Right renal pelvis (tissue), 4 donors: ENCODE measurements around the gene PRSS2. TPM values are rescaled to one million over a fixed set of nuclear protein-coding genes. Genes with fewer than 3 reads are reported as not detected.
"Not testable (repeated sequence)": the region's sequence is repeated elsewhere in the genome, so short reads cannot be mapped to it uniquely, and the experiment has no call there.

Experiments used
- DNase-seq, 4 donors: peaks; one replicate each; pipeline ENCODE4 v3.0.0-alpha.2; 2013; ENCODE audit warnings: low read depth in 4 of 4, low spot score in 3 of 4, missing footprints in 1 of 4
- polyA plus RNA-seq, 4 donors: library from polyadenylated mRNA; unstranded; fragments of 120-200 nt; gene quantifications; one replicate each; pipeline ENCODE4 v1.2.1, GENCODE V29; 2013; ENCODE audit not compliant: insufficient read length in 4 of 4

Gene PRSS2
- polyA plus RNA-seq = not detected

DNA sequence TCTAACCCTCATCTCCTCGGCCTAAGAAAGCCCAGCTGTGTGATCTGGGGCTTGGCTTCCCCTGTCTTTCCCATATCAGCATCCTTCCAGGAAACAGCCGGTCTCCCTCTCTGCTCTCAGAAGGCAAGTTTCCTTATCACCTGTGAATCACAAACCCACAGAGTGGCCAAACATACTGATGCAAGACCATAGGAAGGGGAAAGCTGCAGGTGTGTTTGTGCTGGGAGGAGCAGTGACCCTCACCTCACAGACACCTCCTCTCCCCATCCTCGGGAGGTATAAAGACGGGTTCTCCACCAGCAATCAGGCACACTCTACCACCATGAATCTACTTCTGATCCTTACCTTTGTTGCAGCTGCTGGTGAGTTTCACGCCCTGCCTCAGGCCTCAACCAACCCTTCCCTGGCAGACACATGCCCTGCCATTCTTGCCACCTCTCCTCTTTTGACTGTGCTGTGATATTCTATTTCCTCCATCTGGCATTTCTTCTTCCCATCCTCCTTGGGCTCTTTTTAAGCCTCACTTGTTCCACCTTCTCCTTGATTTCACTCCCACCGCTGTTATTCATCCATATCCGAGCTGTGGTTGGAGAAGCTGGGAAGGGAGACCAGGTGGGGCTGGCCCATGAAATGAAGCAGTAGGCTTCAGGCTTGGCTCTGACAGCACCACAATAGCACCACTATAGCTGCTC is at the start of gene PRSS2:
PRSS2 (plus strand) TSS at position 310 of the 692 bp plus-strand sequence; CDS start at position 323, 13 bp downstream.
- DNase-seq = no peak

DNA sequence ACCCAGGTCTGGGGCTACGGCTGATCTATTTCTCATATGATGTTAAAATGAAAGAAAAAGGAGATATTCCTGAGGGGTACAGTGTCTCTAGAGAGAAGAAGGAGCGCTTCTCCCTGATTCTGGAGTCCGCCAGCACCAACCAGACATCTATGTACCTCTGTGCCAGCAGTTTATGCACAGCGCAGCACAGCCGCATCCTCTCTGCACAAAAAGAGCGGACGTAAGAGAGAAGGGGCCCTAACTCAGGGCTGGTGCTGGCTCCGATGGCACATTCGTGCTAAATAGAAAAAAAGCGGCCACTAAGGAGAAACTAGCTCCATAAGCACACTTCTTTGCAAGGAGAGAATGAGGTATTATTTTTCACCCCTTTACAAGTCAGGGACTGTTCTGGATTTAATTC is 49.8 kb upstream of the PRSS2 start:
- no peak for DNase-seq

DNA sequence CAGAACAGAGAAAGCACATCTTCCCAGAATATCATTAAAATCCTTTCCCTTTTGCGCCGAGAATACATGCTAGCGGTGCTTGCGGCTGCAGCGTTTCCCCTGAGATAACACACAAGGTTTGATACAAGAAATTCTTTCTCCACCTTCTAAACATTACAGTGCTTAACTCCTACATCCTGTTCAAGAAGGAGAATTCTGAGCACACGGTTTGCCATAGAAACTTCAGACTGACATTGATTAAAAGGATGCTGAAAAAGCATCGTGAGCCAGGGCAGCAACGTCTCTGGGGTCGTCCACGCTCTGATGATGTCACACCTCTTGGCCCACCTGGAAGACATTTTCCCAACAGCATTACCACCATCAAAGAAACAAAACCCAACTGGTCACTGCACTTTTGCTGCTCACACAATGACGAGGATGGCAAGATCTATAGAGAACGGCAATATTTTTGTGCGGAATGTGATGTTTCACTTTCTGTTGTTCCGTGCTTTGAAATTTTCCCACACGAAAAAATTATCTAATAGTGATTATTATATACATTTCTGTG is 48.4 kb upstream of the PRSS2 start:
- no peak for DNase-seq

DNA sequence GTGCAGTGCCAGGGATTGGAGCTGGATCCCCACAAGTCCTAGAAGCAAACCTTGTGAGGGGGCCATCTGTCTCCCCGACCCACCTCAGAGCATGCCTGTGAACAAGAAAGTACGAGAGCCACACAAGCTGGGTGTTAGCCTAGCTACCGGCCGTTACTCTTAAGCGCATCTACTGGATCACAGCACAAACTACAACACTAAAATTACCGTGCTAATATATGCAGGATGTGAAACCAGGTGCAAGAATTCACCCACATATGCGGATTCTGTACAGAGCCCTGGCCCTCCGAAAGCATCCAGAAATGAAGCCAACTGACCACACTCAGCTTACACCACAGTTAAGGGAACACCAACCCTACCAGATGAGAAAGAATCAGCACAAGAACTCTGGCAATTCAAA is 37.5 kb upstream of the PRSS2 start:
- DNase-seq = no peak

DNA sequence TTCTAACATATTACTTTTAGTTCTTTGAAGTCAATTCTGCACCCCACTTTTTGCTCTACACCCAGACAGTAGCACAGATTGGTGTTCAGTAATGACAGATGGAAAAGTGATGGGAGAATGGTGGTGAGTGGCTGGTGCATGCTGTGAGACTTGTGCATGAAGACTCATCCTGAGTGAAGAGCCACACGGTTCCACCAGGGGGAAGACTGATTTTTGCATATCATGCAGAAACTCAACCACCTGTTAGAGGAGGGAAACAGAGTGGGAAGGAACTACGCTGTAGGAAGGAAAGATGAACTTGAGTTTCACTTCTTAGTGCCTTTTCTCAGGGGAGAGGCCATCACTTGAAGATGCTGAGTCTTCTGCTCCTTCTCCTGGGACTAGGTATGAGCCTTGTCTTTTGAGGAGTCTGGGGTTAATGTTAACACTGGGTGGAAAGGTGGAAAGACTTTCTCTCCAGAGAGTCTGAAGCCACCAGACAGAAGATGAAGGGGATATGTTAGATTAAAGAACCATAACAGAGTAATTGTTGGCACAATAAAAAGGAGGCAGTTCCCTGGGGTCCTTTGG is 30.8 kb upstream of the PRSS2 start:
- no peak for DNase-seq

DNA sequence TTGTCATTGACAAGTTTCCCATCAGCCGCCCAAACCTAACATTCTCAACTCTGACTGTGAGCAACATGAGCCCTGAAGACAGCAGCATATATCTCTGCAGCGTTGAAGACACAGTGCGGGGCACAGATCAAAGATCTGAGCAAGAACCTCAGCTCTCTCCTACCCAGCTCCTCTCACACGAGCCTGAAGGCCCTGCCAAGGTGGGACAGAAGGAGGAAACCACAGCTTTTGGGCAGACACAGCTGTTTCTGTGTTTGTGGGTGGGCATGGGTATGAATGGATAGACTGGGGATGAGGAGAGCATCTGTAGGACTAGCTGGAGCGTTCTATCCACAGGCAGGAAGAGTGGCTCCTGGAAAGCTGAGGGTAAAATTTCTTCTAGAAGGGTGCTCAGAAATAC is 30.0 kb upstream of the PRSS2 start:
- DNase-seq = no peak

DNA sequence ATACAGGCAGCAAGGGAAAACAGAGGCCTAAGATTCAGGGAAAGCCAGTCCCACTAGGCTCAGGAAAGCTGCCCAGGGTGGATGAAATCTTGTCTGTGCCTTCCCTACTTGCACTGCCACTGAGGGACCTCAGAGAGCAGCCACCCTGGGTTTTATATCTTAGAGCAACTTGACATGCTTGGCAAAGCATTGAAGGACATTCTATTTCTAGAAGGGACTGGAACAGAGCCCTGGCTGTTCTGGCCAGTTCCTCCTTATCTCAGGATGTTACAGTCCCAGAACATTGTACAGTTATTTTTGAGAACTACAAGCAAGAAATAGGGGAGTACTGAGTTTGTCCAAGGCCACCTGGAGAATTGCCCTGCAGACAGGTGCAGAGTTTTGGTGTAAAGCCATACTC is 28.8 kb upstream of the PRSS2 start:
- DNase-seq = not testable (repeated sequence)

DNA sequence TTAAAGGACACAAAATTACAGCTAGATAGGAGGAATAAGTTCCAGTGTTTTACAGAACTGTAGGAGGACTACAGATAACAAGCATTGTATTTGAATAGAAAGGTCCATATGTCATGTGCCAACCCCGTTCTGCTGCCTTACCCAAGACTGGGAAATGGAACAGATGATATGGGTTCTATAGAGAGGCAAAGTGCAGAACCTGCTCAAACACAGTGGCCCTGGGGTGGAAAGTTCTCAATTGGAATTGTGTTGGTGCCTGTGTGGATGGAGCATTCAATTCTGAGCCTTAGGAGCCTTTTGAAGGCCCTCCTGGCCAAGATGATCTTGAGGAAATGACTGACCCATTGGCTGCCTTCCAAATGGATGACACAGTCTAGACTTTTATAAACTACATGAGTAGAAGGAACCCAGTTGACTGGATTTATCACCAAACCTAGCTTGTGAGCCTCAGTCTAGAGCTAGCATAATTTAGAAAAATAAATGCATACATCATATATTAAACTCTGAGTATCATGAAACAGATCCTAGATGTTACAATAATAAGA is 25.6 kb upstream of the PRSS2 start:
- DNase-seq = no peak

DNA sequence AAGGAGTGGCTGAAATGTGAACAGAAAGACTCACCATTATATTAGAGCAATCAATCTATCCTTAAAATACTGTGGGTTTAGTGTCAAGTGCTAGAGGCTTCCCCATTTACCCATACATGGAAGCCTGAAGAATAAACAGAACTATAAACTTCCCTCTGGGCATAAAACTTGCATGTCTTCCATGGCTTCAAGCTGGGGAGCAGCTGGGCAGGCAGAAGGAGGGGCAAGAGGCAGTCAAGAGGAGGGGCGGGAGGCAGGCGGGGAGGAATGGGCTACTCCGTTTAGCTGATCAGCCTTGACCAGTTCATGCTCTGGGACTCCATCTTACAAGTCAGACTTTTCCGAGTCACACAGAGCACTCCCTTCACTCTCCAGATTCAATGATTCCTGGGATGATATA is 25.0 kb upstream of the PRSS2 start:
- no peak for DNase-seq

DNA sequence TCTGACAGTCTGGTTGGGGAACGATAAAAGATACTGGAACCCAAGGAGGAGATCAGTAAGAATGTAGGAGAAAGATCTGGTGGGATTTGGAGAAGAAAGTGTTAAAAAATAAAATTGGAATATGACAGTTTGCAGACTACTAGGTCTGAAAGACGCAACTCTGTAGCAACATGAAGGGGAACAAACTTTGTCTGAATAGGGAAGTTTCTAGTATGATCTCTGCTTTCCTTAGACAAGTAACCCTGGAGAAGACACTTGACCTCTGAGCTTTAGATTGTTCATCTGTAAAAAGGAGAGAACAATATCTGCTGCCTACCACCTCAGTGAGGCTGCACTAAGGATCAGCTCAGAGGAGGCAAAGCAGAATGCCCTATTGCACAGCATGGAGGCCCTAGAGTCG is 24.5 kb upstream of the PRSS2 start:
- no peak for DNase-seq

DNA sequence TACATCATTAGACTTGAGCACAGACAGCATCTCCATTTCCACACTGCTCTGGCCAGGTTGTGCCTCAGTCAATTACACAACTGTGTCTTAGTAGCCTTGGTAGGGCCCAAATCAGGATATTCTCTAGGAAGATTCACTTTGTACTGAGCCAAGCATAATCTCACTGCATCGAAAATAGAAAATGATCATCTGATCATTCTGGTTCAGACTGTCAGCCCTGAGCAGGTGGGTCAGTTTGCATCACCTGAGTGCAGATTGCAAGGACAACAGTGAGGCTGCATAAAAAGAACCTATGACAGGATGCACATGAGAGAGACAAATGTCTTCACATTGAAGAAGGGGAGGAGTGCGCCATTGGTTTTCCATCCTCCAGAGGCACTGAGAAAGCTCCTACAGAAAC is 22.4 kb upstream of the PRSS2 start:
- DNase-seq = not testable (repeated sequence)

DNA sequence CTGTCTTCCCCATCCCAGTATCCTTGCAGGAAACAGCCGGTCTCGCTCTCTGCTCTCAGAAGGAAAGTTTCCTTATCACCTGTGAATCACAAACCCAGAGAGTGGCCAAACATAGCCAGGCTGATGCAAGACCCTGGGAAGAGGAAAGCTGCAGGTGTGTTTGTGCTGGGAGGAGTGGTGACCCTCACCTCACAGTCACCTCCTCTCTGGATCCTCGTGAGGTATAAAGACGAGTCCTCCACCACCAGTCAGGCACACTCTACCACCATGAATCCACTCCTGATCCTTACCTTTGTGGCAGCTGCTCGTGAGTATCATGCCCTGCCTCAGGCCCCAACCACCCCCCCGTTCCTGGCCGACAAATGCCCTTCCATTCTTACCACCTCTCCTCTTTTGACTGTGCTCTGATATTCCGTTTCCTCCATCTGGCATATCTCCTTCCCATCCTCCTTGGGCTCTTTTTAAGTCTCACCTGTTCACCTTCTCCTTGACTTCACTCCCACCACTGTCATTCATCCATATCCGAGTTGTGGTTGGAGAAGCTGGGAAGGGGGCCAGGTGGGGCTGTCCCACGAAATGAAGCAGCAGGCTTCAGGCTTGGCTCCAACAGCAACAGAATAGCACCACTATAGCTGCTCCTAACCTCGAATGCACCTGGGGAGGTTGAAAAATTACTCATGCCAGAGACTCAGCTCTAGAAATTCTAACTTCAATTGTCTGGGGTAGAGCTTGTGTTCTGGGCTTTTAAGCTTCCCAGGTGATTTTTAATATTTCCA is 21.4 kb upstream of the PRSS2 start, which contains the start of gene PRSS1:
PRSS1 (plus strand) TSS at position 255 of the 776 bp plus-strand sequence; CDS start at position 268, 13 bp downstream.
- DNase-seq = no peak

DNA sequence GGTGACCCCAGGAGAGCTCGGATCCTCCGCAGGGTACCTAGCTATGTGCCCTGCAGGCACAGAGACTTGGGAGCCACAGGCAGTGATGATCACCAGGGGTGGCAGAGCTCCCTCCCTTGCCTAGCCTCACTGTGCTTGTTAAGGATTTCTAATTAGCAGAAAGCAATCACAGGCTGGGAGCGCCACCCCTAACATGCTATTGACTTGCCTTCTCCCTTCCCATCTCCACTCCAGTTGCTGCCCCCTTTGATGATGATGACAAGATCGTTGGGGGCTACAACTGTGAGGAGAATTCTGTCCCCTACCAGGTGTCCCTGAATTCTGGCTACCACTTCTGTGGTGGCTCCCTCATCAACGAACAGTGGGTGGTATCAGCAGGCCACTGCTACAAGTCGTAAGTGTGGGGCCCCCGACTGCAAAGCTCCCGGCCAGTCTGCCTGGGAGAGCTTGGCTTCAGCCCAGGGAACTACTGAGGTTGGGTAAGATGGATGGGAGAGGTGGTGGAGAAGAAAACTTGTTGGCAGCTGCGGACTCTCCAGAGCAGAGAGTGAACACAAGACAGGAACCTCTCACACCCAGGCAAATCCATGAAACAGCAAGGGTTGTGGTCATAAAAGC is 20.3 kb upstream of the PRSS2 start:
- DNase-seq = no peak

DNA sequence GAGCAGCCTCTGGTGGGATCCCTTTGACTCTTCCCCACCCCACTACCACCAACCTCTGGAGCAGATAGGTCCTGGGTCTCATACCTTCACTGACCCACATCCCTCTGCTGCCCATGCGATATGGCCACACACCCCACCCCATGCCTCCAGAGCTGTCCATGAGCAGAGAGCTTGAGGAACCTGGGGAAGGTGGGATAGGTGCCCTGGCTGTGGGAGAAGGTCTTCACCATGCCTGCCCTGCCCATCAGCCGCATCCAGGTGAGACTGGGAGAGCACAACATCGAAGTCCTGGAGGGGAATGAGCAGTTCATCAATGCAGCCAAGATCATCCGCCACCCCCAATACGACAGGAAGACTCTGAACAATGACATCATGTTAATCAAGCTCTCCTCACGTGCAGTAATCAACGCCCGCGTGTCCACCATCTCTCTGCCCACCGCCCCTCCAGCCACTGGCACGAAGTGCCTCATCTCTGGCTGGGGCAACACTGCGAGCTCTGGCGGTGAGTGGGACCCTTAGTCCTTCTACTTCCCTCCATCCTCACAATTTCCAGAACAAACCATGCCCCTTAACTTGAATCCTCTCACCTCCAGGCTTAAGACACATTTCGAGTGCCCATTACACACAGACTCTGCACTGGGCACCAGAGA is 19.1 kb upstream of the PRSS2 start:
- not testable (repeated sequence) for DNase-seq

DNA sequence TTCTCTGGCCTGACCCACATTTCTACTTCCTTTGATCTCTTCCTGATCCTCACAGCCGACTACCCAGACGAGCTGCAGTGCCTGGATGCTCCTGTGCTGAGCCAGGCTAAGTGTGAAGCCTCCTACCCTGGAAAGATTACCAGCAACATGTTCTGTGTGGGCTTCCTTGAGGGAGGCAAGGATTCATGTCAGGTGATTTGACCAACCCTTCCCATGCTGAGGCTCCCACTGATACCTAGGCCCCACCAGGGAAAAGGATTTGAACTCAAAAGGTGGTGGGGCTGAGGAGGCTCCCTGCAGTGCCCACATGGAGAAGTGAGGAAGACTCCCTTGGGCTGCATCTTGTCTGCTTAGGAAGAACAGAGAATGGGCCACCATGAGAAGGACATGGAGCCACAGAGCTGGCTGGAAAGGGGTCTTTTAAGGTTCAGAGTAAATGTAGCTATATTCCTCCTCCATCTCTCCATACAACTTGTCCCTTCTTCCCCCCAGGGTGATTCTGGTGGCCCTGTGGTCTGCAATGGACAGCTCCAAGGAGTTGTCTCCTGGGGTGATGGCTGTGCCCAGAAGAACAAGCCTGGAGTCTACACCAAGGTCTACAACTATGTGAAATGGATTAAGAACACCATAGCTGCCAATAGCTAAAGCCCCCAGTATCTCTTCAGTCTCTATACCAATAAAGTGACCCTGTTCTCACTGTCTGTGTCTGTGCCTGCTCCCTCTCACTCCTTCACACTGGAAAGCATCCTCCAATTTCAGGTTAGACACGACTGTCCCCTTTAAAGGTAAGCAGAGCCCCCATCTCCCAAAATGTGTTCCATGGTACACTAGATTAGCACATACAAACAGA is 18.2 kb upstream of the PRSS2 start:
- DNase-seq = no peak

DNA sequence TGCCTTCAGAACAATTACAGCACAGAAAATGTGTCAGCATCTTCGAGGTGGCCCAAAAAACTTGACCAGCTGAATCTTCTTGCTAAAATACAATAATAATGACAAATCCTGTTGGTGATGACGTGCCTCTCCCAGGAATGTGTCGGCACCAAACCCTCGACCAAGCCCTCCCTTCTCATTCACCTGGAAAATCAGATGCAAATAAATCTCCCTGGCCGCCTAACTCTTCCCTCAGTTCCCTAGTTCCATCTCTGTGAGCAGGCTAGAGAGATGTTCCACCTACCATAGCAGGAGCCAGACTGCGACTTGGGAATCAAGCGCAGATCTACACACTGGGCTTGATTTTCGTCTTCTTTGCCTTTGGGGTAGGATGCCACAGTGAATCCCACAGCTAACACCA is 17.4 kb upstream of the PRSS2 start:
- DNase-seq = no peak

DNA sequence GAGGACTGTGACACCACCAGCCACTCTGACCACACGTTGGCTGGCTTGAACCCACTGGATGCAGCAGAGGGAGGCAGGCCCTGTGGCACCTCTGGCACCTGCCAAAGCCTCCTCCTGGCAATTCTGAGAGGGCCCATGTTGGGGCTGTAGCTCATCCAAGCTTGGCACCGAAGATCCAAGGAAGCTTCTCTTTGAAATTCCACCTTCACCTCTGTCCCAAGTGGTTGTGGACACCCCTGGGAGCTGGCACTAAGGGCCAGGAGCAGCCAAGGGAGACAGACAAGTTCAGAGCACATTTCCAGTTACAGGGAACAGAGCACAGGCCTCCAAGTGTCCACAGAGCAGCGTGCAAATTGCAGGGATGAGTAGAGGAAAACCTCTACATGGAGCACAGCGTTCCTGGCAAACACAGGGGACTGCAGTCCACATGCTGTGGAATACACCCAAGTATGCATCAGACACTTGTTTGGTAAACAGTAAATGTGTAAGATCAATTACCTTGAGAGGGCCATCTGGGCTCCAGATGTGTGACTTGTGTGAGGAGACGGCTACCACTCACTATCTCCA is 16.8 kb upstream of the PRSS2 start:
- DNase-seq = not testable (repeated sequence)

DNA sequence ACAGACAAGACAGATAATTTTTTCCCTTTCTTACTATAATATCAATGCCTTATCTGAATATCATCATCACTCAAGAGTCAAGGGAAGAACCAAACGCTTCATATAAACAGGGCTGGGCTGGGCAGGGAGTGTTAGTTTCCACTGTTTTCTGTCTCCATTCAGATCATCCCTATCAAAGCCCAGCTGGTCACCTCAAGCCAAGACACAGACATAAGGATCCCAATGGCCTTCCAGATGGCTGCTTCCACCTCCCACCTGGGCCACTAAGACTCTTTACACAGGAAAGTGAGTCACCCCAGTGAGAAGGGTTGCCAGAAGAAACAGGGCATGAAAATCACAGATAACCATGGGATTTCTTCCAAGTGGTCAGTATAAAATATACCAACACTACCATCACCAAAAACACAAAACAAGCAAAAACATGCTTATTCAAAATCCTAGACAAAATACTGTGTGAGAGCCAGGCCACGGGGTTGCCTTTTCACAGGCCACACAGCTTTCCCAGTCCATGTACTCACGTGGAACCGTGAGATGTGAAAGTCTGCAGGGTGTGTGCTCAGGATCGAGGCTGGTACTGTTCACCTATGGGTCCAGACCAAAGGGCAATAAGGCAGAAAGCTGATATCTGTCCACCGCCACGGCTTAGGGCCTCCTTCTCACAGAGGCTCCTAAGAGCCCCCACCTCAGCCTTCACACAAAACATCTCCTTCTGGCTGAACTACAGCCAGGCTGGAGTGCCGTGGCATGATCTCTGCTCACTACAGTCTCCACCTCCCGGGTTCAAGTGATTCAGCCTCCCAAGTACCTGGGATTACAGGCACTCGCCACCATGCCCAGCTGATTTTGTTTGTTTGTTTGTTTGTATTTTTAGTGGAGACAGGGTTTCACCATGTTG is 15.8 kb upstream of the PRSS2 start:
- no peak for DNase-seq
